Measurements from ENCODE around the gene SIAH1. TPM values are rescaled to one million over a fixed set of nuclear protein-coding genes. Genes with fewer than 3 reads are reported as not detected.

SIAH1 gene
- total and polyA plus RNA-seq, 4 experiments from 2014 or later = 11.9 to 14.9 (median 12.7) TPM

- no peaks in the 10 kb centered on the region for H3K36me3 ChIP-seq (ENCODE audit: insufficient read depth, low read length)
- Mint-ChIP-seq H3K4me1 (peaks cover 0 to 1% (median 0%) of the 10 kb centered on the region in 4 donors), H3K9me3 (no peaks in the 10 kb centered on the region), H3K27me3 (no peaks in the 10 kb centered on the region), H3K36me3 (no peaks in the 10 kb centered on the region), H3K4me3 (no peak overlapping the region), H3K27ac (no peak overlapping the region)
- intact Hi-C loops (cut with micrococcal nuclease) = no loop called here
- H3K27ac ChIP-seq (ENCODE audit: low read depth, low read length) = no peak overlapping the region
- H3K4me1 ChIP-seq (ENCODE audit: insufficient read depth, low read length) = no peaks in the 10 kb centered on the region
- ChIA-PET CTCF (ENCODE audit: partially characterized antibody) (interaction anchor here (1.1 kb wide), 1 partner anchor 8 kb away, joined by 3 read pairs; no protein-coding TSS in a partner anchor), POLR2A (ENCODE audit: partially characterized antibody) (no interaction called here)
- H3K27me3 ChIP-seq (ENCODE audit: insufficient read depth, low read length) = no peaks in the 10 kb centered on the region
- no peaks in the 10 kb centered on the region for H3K9me3 ChIP-seq (ENCODE audit: control insufficient read depth in 1 of 2, low read length in 2 of 2)
- H3K4me3 ChIP-seq (ENCODE audit: low read length in 2 of 2) = no peak overlapping the region
- no peak for DNase-seq
Observed at GRCh38 chr16:48392407-48392806, 7.2 kb upstream of the SIAH1 start.

- H3K27me3 Mint-ChIP-seq = no peaks in the 10 kb centered on the region
- H3K4me1 Mint-ChIP-seq = peaks cover 11 to 19% (median 14%) of the 10 kb centered on the region in 4 donors
- H3K4me3 Mint-ChIP-seq = peak overlapping the region; percentile 24 to 94 (median 60)
- intact Hi-C loops (cut with micrococcal nuclease) = loop anchor here (10.0 kb wide), 2 partner anchors 922 to 1702 kb away; partner anchors contain the start of genes ITFG1, ORC6, PHKB and VPS35
- POLR2A ChIA-PET (ENCODE audit: partially characterized antibody) = interaction anchor here (0.8 kb wide), 2 partner anchors 18 to 20 kb away, joined by 3 read pairs; no protein-coding TSS in a partner anchor
- H3K4me3 ChIP-seq (ENCODE audit: low read length in 2 of 2) = no peak overlapping the region
- H3K9me3 ChIP-seq (ENCODE audit: control insufficient read depth in 1 of 2, low read length in 2 of 2) = no peaks in the 10 kb centered on the region
- peaks cover 0 to 11% of the 10 kb centered on the region in 2 donors for H3K36me3 Mint-ChIP-seq
- no peaks in the 10 kb centered on the region for H3K36me3 ChIP-seq (ENCODE audit: insufficient read depth, low read length)
- peak overlapping the region in 1 of 7 donors; percentile 55 for H3K27ac Mint-ChIP-seq
- peaks cover 0 to 4% (median 0%) of the 10 kb centered on the region in 8 donors for H3K9me3 Mint-ChIP-seq
- CTCF ChIA-PET (ENCODE audit: partially characterized antibody) = interaction anchor here (1.1 to 2.0 kb wide), 2 partner anchors 25 to 237 kb away, joined by 3 to 15 read pairs; no protein-coding TSS in a partner anchor
- H3K27me3 ChIP-seq (ENCODE audit: insufficient read depth, low read length) = no peaks in the 10 kb centered on the region
- DNase-seq = no peak
- H3K27ac ChIP-seq (ENCODE audit: low read depth, low read length) = no peak overlapping the region
- peaks cover 26% of the 10 kb centered on the region for H3K4me1 ChIP-seq (ENCODE audit: insufficient read depth, low read length)
Observed at GRCh38 chr16:48386559-48387312, 1.5 kb upstream of the SIAH1 start.

GRCh38 chr16:48384520-48385252 is 527 bp downstream of the SIAH1 start:
- DNase-seq = peak in 4 of 5 donors; percentile 17 to 41 (median 26)
- Mint-ChIP-seq H3K4me1 (peaks cover 19 to 35% (median 23%) of the 10 kb centered on the region in 4 donors), H3K4me3 (peak overlapping the region; percentile 89 to 97 (median 94)), H3K27me3 (no peaks in the 10 kb centered on the region), H3K36me3 (peaks cover 0 to 11% of the 10 kb centered on the region in 2 donors), H3K27ac (peak overlapping the region; percentile 79 to 97 (median 92)), H3K9me3 (peaks cover 0 to 4% (median 0%) of the 10 kb centered on the region in 8 donors)
- ChIA-PET CTCF (ENCODE audit: partially characterized antibody) (interaction anchor here (1.1 to 2.0 kb wide), 6 partner anchors 8 to 246 kb away, joined by 3 to 15 read pairs (median 4); no protein-coding TSS in a partner anchor), POLR2A (ENCODE audit: partially characterized antibody) (interaction anchor here (0.7 to 4.2 kb wide), 11 partner anchors 13 to 1411 kb away, joined by 3 to 82 read pairs (median 5); partner anchors contain the start of genes DNAJA2 and N4BP1)
- Histone ChIP-seq H3K9me3 (ENCODE audit: control insufficient read depth in 1 of 2, low read length in 2 of 2) (no peaks in the 10 kb centered on the region), H3K36me3 (ENCODE audit: insufficient read depth, low read length) (no peaks in the 10 kb centered on the region), H3K27ac (ENCODE audit: low read depth, low read length) (peak overlapping the region; percentile 65), H3K4me3 (ENCODE audit: low read length in 2 of 2) (peak overlapping the region; percentile 44 to 63), H3K27me3 (ENCODE audit: insufficient read depth, low read length) (no peaks in the 10 kb centered on the region), H3K4me1 (ENCODE audit: insufficient read depth, low read length) (peaks cover 29% of the 10 kb centered on the region)
- intact Hi-C loops (cut with micrococcal nuclease) = loop anchor here (1.0 to 10.0 kb wide), 9 partner anchors 18 to 1700 kb away; partner anchors contain the start of genes C16orf87, ITFG1, LONP2 and N4BP1

GRCh38 chr16:48383877-48384519 is 1.2 kb downstream of the SIAH1 start:
- Mint-ChIP-seq H3K27me3 (no peaks in the 10 kb centered on the region), H3K4me1 (peaks cover 25 to 42% (median 30%) of the 10 kb centered on the region in 4 donors), H3K27ac (peak overlapping the region; percentile 79 to 97 (median 92)), H3K36me3 (peaks cover 0 to 11% of the 10 kb centered on the region in 2 donors), H3K4me3 (peak overlapping the region; percentile 89 to 97 (median 94)), H3K9me3 (peaks cover 0 to 4% (median 0%) of the 10 kb centered on the region in 8 donors)
- H3K9me3 ChIP-seq (ENCODE audit: control insufficient read depth in 1 of 2, low read length in 2 of 2) = no peaks in the 10 kb centered on the region
- ChIA-PET POLR2A (ENCODE audit: partially characterized antibody) (interaction anchor here (1.1 to 4.2 kb wide), 5 partner anchors 10 to 229 kb away, joined by 3 to 82 read pairs (median 12); partner anchors contain the start of gene N4BP1), CTCF (ENCODE audit: partially characterized antibody) (interaction anchor here (0.6 to 2.4 kb wide), 6 partner anchors 9 to 246 kb away, joined by 3 to 14 read pairs (median 4); no protein-coding TSS in a partner anchor)
- H3K36me3 ChIP-seq (ENCODE audit: insufficient read depth, low read length) = no peaks in the 10 kb centered on the region
- intact Hi-C loops (cut with micrococcal nuclease) = loop anchor here (1.0 to 10.0 kb wide), 5 partner anchors 67 to 1699 kb away; partner anchors contain the start of genes C16orf87, ITFG1, ORC6 and PHKB
- H3K27ac ChIP-seq (ENCODE audit: low read depth, low read length) = peak overlapping the region; percentile 42
- no peaks in the 10 kb centered on the region for H3K27me3 ChIP-seq (ENCODE audit: insufficient read depth, low read length)
- H3K4me3 ChIP-seq (ENCODE audit: low read length in 2 of 2) = peak overlapping the region; percentile 44 to 63
- peak in 1 of 5 donors; percentile 6 for DNase-seq
- H3K4me1 ChIP-seq (ENCODE audit: insufficient read depth, low read length) = peaks cover 35% of the 10 kb centered on the region

- peak overlapping the region in 6 of 7 donors; percentile 79 to 97 (median 93) for H3K27ac Mint-ChIP-seq
- no peaks in the 10 kb centered on the region for H3K9me3 ChIP-seq (ENCODE audit: control insufficient read depth in 1 of 2, low read length in 2 of 2)
- H3K36me3 ChIP-seq (ENCODE audit: insufficient read depth, low read length) = no peaks in the 10 kb centered on the region
- H3K27me3 Mint-ChIP-seq = no peaks in the 10 kb centered on the region
- H3K4me1 Mint-ChIP-seq = peaks cover 33 to 49% (median 37%) of the 10 kb centered on the region in 4 donors
- intact Hi-C loops (cut with micrococcal nuclease) = loop anchor here (5.0 to 10.0 kb wide), 3 partner anchors 66 to 1698 kb away; partner anchors contain the start of genes ITFG1, ORC6, PHKB and VPS35
- H3K4me3 ChIP-seq (ENCODE audit: low read length in 2 of 2) = peak overlapping the region in 1 of 2 donors; percentile 44
- peaks cover 0 to 11% of the 10 kb centered on the region in 2 donors for H3K36me3 Mint-ChIP-seq
- peaks cover 42% of the 10 kb centered on the region for H3K4me1 ChIP-seq (ENCODE audit: insufficient read depth, low read length)
- H3K4me3 Mint-ChIP-seq = peak overlapping the region; percentile 89 to 97 (median 94)
- H3K27me3 ChIP-seq (ENCODE audit: insufficient read depth, low read length) = no peaks in the 10 kb centered on the region
- ChIA-PET CTCF (ENCODE audit: partially characterized antibody) (interaction anchor here (0.6 to 2.4 kb wide), 7 partner anchors 10 to 247 kb away, joined by 3 to 14 read pairs (median 4); no protein-coding TSS in a partner anchor), POLR2A (ENCODE audit: partially characterized antibody) (interaction anchor here (1.1 to 4.2 kb wide), 4 partner anchors 10 to 230 kb away, joined by 3 to 82 read pairs (median 8); no protein-coding TSS in a partner anchor)
- no peak for DNase-seq
- H3K27ac ChIP-seq (ENCODE audit: low read depth, low read length) = no peak overlapping the region
- peaks cover 0 to 4% (median 0%) of the 10 kb centered on the region in 8 donors for H3K9me3 Mint-ChIP-seq
Observed at GRCh38 chr16:48383009-48383876, 2.0 kb downstream of the SIAH1 start.

All from CD4-positive, alpha-beta memory T cell (primary cell).